Psoas muscle (tissue), 8 donors: ENCODE results near the gene NAPG. TPM values are rescaled to one million over a fixed set of nuclear protein-coding genes. Genes with fewer than 3 reads are reported as not detected.

Source experiments
- ATAC-seq, 4 donors: fragments of 200-7000 bp; cut with Tn5 transposase; one replicate each; pipeline ENCODE4 v1.9.1; 2020; ENCODE audit warnings: moderate library complexity in 3 of 4, mild to moderate bottlenecking in 2 of 4
- DNase-seq, 2 donors: peaks; one replicate each; pipeline ENCODE4 v3.0.0-alpha.2; 2020
- H3K27ac ChIP-seq: fragments of 200-600 bp; one replicate; pipeline ENCODE4 v1.8.0; 2022
- H3K27me3 ChIP-seq, 3 donors: fragments of 200-600 bp in 1 of 3; one replicate each; pipeline versions ENCODE4 v1.6.1 to v1.8.0; 2013 to 2022; ENCODE audit warnings: low read length in 2 of 3, mild to moderate bottlenecking in 2 of 3, moderate library complexity in 1 of 3; ENCODE audit not compliant: insufficient read depth in 3 of 3
- H3K36me3 ChIP-seq, 2 donors: fragments of 200-600 bp in 1 of 2; one replicate each; pipeline versions ENCODE4 v1.6.1 to v1.8.0; 2013 to 2022; ENCODE audit warnings: low read depth in 1 of 2, mild to moderate bottlenecking in 1 of 2, moderate library complexity in 1 of 2; ENCODE audit not compliant: insufficient read depth in 1 of 2
- H3K4me1 ChIP-seq: fragments of 200-600 bp; one replicate; pipeline ENCODE4 v1.8.0; 2022
- H3K4me3 ChIP-seq: fragments of 200-600 bp; one replicate; pipeline ENCODE4 v1.8.0; 2022; ENCODE audit warnings: mild to moderate bottlenecking
- H3K9me3 ChIP-seq: fragments of 200-600 bp; one replicate; pipeline ENCODE4 v1.8.0; 2022
- WGBS, 3 donors: extraction: QIAGEN DNeasy Blood & Tissue Kit; methylation state at CpG; one replicate each; pipeline versions ENCODE4 v1.1.6 to v1.1.7; 2013; 5-methylcytosine and 5-hydroxymethylcytosine counted together
- intact Hi-C, 2 donors: fragments of 100-400 bp; cut with DNase I; formaldehyde crosslinking; loops; one replicate each; pipeline versions ENCODE4 v1.11.0 to v1.14.2; 2022
- polyA plus RNA-seq, 3 donors: library from polyadenylated mRNA; stranded (reverse); fragments of 200-250 nt; gene quantifications; one replicate each; pipeline ENCODE4 v1.2.3, GENCODE V29; 2013
- total RNA-seq, 4 donors: library from RNA; stranded (reverse); fragmentation: NEBNext Ultra II Directional in 2 of 4; extraction: Animal tissue kit (Norgen Biotek cat#: 25700) in 2 of 4; gene quantifications; one replicate each; pipeline versions ENCODE4 v1.2.1 to v1.2.4, GENCODE V29; 2021 to 2023
- TF ChIP-seq, protein P1 (sequence below): fragments of 200-600 bp; IDR thresholded peaks from one replicate; pipeline ENCODE4 v1.8.0; 2022; ENCODE audit warnings: antibody characterized with exemption
- donor health status: healthy with polysubstance abuse.
- donor health status: DM: no; HTN: no; CAD: no; lungs with moderate emphysema.
- donor health status: Bipolar disorder and iron deficiency.
- donor health status: healthy.
- donor health status: DM: yes; HTN: yes; CAD: no.
- donor health status: DM: no; HTN: no; CAD: no.
- donor health status: DM: no; HTN: no; CAD: no.
- donor health status: DM: yes; HTN: yes; CAD: no.

NAPG gene
- total and polyA plus RNA-seq, 7 donors, result 10.7 to 38.7 (median 22.1) TPM

DNA sequence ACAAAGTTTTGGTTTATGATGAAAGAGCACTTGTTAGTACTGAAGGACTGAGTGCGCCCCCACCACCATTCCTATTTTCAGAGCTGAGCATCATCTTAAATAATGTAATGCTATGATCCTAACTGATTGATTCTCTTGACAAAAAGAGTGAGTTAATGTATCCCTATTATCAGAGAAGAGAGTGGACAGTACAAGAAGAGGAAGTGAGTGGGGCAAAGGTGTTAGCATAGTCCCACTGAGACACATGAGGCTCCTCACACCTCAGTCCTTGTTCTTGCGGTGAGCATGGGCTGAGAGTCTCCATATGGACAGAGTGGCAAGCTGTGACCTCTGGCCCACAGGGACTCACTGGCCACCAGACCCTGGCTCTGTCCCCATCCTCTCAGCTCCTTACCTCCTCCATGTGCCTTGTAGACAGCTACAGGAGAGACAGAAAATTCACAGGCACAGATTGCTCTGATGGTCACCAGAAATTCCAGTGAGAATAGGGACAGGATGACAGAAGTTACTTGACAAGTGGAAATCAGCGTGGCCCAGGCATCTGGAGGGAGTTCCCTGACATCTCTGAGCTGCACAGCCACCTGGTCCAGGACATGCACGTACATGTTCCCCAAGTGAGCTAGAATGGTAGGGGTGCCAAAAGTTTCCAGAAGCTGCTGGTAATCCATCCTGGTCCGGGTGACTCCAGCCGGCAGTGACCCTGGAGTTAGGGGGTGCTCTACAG, 32.6 kb downstream of the NAPG start:
- ATAC-seq, result no peak
- Histone ChIP-seq H3K36me3 (peaks cover 6 to 46% of the 10 kb centered on the region in 2 donors), H3K9me3 (no peaks in the 10 kb centered on the region), H3K27ac (no peak overlapping the region), H3K27me3 (no peaks in the 10 kb centered on the region), H3K4me1 (peaks cover 5% of the 10 kb centered on the region), H3K4me3 (no peak overlapping the region)
- TF ChIP-seq, protein P1, sequence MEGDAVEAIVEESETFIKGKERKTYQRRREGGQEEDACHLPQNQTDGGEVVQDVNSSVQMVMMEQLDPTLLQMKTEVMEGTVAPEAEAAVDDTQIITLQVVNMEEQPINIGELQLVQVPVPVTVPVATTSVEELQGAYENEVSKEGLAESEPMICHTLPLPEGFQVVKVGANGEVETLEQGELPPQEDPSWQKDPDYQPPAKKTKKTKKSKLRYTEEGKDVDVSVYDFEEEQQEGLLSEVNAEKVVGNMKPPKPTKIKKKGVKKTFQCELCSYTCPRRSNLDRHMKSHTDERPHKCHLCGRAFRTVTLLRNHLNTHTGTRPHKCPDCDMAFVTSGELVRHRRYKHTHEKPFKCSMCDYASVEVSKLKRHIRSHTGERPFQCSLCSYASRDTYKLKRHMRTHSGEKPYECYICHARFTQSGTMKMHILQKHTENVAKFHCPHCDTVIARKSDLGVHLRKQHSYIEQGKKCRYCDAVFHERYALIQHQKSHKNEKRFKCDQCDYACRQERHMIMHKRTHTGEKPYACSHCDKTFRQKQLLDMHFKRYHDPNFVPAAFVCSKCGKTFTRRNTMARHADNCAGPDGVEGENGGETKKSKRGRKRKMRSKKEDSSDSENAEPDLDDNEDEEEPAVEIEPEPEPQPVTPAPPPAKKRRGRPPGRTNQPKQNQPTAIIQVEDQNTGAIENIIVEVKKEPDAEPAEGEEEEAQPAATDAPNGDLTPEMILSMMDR, result no peak
- 71 to 87% (median 72%) methylated on average over 6 of the region's 6 CpGs for WGBS, 3 donors
- intact Hi-C loops, result loop anchor here in 1 of 2 donors (5.0 kb wide), 1 partner anchor 599 kb away; no protein-coding TSS in a partner anchor
- no peak for DNase-seq

DNA sequence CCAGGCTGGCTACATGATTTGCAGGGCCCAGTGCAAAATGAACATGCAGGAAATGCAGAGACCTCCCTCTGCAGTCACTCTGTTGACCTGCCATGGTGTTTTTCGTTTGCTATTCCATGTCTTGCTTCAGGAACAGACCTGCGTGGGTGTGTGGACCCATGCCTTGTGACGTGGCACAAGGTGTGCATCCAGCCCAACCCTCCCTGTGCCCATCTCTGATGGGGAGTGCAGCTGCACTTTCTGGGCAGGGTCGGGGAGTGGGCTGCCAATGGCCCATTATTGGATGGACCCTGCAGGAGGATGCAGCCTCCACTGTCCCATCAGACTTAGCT, 33.1 kb downstream of the NAPG start:
- intact Hi-C loops, result loop anchor here in 1 of 2 donors (5.0 kb wide), 1 partner anchor 598 kb away; no protein-coding TSS in a partner anchor
- Histone ChIP-seq H3K27ac (no peak overlapping the region), H3K9me3 (no peaks in the 10 kb centered on the region), H3K4me3 (no peak overlapping the region), H3K4me1 (peaks cover 5% of the 10 kb centered on the region), H3K27me3 (no peaks in the 10 kb centered on the region), H3K36me3 (peaks cover 6 to 40% of the 10 kb centered on the region in 2 donors)
- DNase-seq (no peak), ATAC-seq (no peak)
- WGBS, 3 donors, result 86 to 93% (median 89%) methylated on average over 4 of the region's 4 CpGs
- TF ChIP-seq, protein P1, result no peak

DNA sequence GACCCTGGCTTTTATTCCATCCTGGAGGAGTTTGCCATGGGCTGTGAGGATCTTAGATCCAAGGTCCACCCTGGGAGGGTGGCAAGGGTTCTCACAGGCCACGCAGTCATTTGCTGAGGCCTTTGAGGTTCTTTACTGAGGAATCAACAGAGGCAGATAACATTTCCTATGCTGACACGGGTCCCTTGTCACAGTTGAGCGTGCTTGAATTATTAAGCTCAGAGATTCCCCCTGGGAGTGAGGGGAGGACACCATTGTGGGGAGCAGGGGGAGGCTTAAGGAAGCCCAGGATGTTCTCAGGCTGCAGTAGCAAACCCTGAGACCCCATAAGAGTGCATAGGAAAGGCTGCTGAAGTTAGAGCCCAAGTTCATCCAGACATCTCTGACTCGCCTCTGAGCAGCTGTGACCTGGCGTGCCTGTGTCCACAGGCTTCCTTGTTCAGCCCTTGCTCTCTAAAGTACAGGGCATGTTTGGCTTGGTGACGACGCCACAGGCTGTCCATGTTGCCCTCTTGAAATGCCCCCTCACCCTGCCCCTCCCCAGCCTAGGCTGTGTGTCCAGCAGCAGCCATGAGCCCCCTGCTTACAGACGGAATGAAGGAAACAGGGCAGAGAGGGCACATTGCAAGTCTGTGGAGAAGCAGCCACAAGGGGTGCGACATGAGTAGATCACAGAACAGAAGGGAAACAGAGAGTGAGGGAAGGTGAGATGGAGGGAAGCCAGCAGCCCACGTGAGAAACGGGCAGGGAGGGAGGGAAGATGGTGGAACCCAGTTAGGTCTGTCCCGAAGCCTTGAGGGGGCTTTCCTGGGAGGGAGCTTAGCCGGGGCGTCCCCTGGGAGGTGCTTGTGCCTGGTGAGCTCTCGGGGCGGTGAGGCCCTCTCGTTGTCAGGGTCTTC, 34.0 kb downstream of the NAPG start:
- no peaks in the 10 kb centered on the region for H3K9me3 ChIP-seq
- H3K4me1 ChIP-seq, result peaks cover 5% of the 10 kb centered on the region
- WGBS, 3 donors, result 31 to 38% (median 32%) methylated on average over 16 to 17 of the region's 17 CpGs
- DNase-seq, result peak in 1 of 2 donors; percentile 21
- ATAC-seq, result peak in 3 of 4 donors; percentile 10 to 42 (median 12)
- H3K4me3 ChIP-seq, result peak overlapping the region; percentile 45
- H3K27me3 ChIP-seq, result no peaks in the 10 kb centered on the region
- peaks cover 6 to 32% of the 10 kb centered on the region in 2 donors for H3K36me3 ChIP-seq
- H3K27ac ChIP-seq, result no peak overlapping the region
- TF ChIP-seq, protein P1, result no peak
- intact Hi-C loops, result loop anchor here (2.0 to 10.0 kb wide), 4 partner anchors 595 to 995 kb away; no protein-coding TSS in a partner anchor

DNA sequence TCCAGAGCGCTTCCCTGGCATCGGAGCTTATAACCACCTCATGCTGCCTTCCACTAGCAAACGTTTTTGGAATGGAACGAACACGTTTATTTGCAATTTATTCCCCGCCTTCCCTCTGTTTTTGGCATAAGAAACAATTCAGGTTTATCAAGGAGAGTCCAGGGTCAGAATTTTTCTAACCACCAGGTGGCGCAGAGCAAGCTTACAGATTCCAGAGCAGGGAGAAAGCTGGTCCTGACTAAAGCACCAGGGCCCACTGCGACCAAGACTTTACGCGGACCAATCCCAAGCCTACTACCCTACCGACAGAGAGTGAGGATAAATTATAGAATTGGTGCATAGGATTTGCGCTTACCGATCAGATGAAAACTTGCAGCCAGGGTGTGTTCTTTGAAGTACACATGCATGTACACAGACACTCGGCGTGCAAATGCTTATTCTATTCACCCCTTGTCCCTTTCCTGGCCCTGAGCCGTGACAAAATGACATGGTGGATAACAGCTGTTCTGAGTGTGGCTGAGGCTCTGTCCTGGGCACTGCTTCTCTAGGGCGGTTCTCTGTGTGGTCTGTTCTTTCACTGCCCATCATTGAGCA, 34.7 kb downstream of the NAPG start:
- WGBS, 3 donors, result 9 to 22% (median 13%) methylated on average over 17 of the region's 17 CpGs
- H3K27me3 ChIP-seq, result no peaks in the 10 kb centered on the region
- H3K27ac ChIP-seq, result no peak overlapping the region
- DNase-seq (peak; percentile 59 to 66), ATAC-seq (peak; percentile 64 to 89 (median 74))
- intact Hi-C loops, result loop anchor here (2.0 to 10.0 kb wide), 3 partner anchors 594 to 994 kb away; no protein-coding TSS in a partner anchor
- H3K36me3 ChIP-seq, result peaks cover 4 to 24% of the 10 kb centered on the region in 2 donors
- peak overlapping the region; percentile 45 for H3K4me3 ChIP-seq
- H3K4me1 ChIP-seq, result peaks cover 5% of the 10 kb centered on the region
- TF ChIP-seq, protein P1, result peak; percentile 77
- H3K9me3 ChIP-seq, result no peaks in the 10 kb centered on the region
